Activated CD8-positive, alpha-beta T cell treated with anti-CD3 and anti-CD28 coated beads for 36 hours (primary cell): ENCODE results near the gene KCTD2. TPM values are rescaled to one million over a fixed set of nuclear protein-coding genes. Genes with fewer than 3 reads are reported as not detected.
A peak's percentile ranks its signal among the peaks of the same experiment; 100 is the strongest.

Experiments used
- ATAC-seq: fragments of 200-7000 bp; cut with Tn5 transposase; one replicate; pipeline ENCODE4 v1.10.0; 2021; ENCODE audit warnings: mild to moderate bottlenecking, moderate library complexity
- CTCF ChIA-PET: fragments of 350-600 bp; sonication (Branson Sonifier 250); formaldehyde crosslinking; loops from one replicate; lab custom pipeline; 2021; ENCODE audit warnings: antibody characterized with exemption; lab: Charles Lee
- POLR2A ChIA-PET: fragments of 350-600 bp; sonication (Branson Sonifier 250); formaldehyde crosslinking; loops from one replicate; lab custom pipeline; 2021; ENCODE audit warnings: antibody characterized with exemption; lab: Charles Lee
- DNase-seq: peaks from one replicate; pipeline ENCODE4 v3.0.0-alpha.2; 2020
- H3K27ac Mint-ChIP-seq: one replicate; pipeline ENCODE4 v1.8.0; 2021; ENCODE audit warnings: mild to moderate bottlenecking, mixed read lengths
- H3K27me3 Mint-ChIP-seq: one replicate; pipeline ENCODE4 v1.8.0; 2021; ENCODE audit warnings: mixed read lengths
- H3K36me3 Mint-ChIP-seq: one replicate; pipeline ENCODE4 v1.8.0; 2021; ENCODE audit warnings: low read depth, mixed read lengths
- H3K4me1 Mint-ChIP-seq: one replicate; pipeline ENCODE4 v1.8.0; 2021; ENCODE audit warnings: low read depth, mixed read lengths
- H3K4me3 Mint-ChIP-seq: one replicate; pipeline ENCODE4 v1.8.0; 2021; ENCODE audit warnings: mild to moderate bottlenecking, moderate library complexity, mixed read lengths
- H3K9me3 Mint-ChIP-seq: one replicate; pipeline ENCODE4 v1.8.0; 2021; ENCODE audit warnings: mixed read lengths
- CTCF ChIP-seq: fragments of 200-600 bp; IDR thresholded peaks from one replicate; pipeline ENCODE4 v1.8.0; 2022; ENCODE audit warnings: antibody characterized with exemption, mild to moderate bottlenecking
- intact Hi-C: fragments of 100-400 bp; cut with micrococcal nuclease; formaldehyde crosslinking; loops from one replicate; pipeline ENCODE4 v1.10.0; 2022
- total RNA-seq, 2 experiments: library from RNA; stranded (reverse); gene quantifications; one replicate each; pipeline ENCODE4 v1.2.3, GENCODE V29; 2021

KCTD2 gene
- total RNA-seq, 2 experiments from 2014 or later: 10.5 to 11.4 TPM

- Mint-ChIP-seq H3K27ac (peak within 1 kb of the TSS; percentile 90), H3K4me1 (peaks cover 32% of the 10 kb centered on the region), H3K36me3 (peaks cover 8% of the 10 kb centered on the region), H3K27me3 (no peaks in the 10 kb centered on the region), H3K9me3 (no peaks in the 10 kb centered on the region), H3K4me3 (peak within 1 kb of the TSS; percentile 87)
- CTCF ChIA-PET: interaction anchor here (0.6 to 1.6 kb wide), 5 partner anchors 22 to 149 kb away, joined by 3 to 5 read pairs (median 3); partner anchors contain the start of gene NT5C
- no peak for TF ChIP-seq CTCF
- intact Hi-C loops: loop anchor here (5.0 to 10.0 kb wide), 2 partner anchors 65 to 93 kb away; no protein-coding TSS in a partner anchor
- DNase-seq: peak; percentile 91
- ATAC-seq: peak; percentile 84
- POLR2A ChIA-PET: interaction anchor here (0.6 to 1.6 kb wide), 10 partner anchors 15 to 153 kb away, joined by 3 to 8 read pairs (median 4); partner anchors contain the start of genes MRPS7 and SLC16A5
Observed at GRCh38 chr17:75109407-75110233, 62.6 kb downstream of the KCTD2 start, which contains the start of gene ARMC7. Gene ARMC7 (plus strand): TSS chr17:75109969. CDS start chr17:75110289, 320 bp downstream.

- Mint-ChIP-seq H3K4me3 (peak overlapping the region; percentile 87), H3K4me1 (peaks cover 37% of the 10 kb centered on the region), H3K27me3 (no peaks in the 10 kb centered on the region), H3K9me3 (no peaks in the 10 kb centered on the region), H3K36me3 (peaks cover 11% of the 10 kb centered on the region), H3K27ac (peak overlapping the region; percentile 75)
- ChIA-PET CTCF (interaction anchor here (0.7 to 8.5 kb wide), 7 partner anchors 21 to 160 kb away, joined by 3 to 221 read pairs (median 3); partner anchors contain the start of genes MIF4GD, NT5C and NUP85), POLR2A (interaction anchor here (0.6 to 1.6 kb wide), 9 partner anchors 14 to 152 kb away, joined by 3 to 6 read pairs (median 4); partner anchors contain the start of gene MRPS7)
- ATAC-seq: no peak
- TF ChIP-seq CTCF: no peak
- intact Hi-C loops: loop anchor here (5.0 to 10.0 kb wide), 2 partner anchors 64 to 92 kb away; no protein-coding TSS in a partner anchor
- peak; percentile 44 for DNase-seq
Observed at GRCh38 chr17:75110234-75110937, 63.4 kb downstream of the KCTD2 start.

- CTCF ChIA-PET: interaction anchor here (0.6 to 8.5 kb wide), 9 partner anchors 13 to 159 kb away, joined by 3 to 221 read pairs (median 3); partner anchors contain the start of genes MIF4GD and NUP85
- H3K27ac Mint-ChIP-seq: peak overlapping the region; percentile 17
- ATAC-seq: no peak
- intact Hi-C loops: loop anchor here (5.0 to 10.0 kb wide), 2 partner anchors 63 to 90 kb away; no protein-coding TSS in a partner anchor
- H3K9me3 Mint-ChIP-seq: no peaks in the 10 kb centered on the region
- peaks cover 37% of the 10 kb centered on the region for H3K4me1 Mint-ChIP-seq
- no peaks in the 10 kb centered on the region for H3K27me3 Mint-ChIP-seq
- POLR2A ChIA-PET: interaction anchor here (0.6 to 3.8 kb wide), 6 partner anchors 18 to 154 kb away, joined by 3 to 40 read pairs (median 3); partner anchors contain the start of genes JPT1 and NT5C
- peak overlapping the region; percentile 22 for H3K4me3 Mint-ChIP-seq
- DNase-seq: no peak
- no peak for TF ChIP-seq CTCF
- peaks cover 11% of the 10 kb centered on the region for H3K36me3 Mint-ChIP-seq
Observed at GRCh38 chr17:75111777-75112335, 64.8 kb downstream of the KCTD2 start.

- DNase-seq (peak; percentile 97), ATAC-seq (peak; percentile 67)
- intact Hi-C loops: loop anchor here (5.0 to 10.0 kb wide), 2 partner anchors 61 to 88 kb away; no protein-coding TSS in a partner anchor
- Mint-ChIP-seq H3K27ac (peak overlapping the region; percentile 87), H3K27me3 (no peaks in the 10 kb centered on the region), H3K9me3 (no peaks in the 10 kb centered on the region), H3K4me1 (peaks cover 30% of the 10 kb centered on the region), H3K4me3 (peak overlapping the region; percentile 76), H3K36me3 (peaks cover 13% of the 10 kb centered on the region)
- ChIA-PET POLR2A (interaction anchor here (0.6 to 3.8 kb wide), 27 partner anchors 8 to 670 kb away, joined by 3 to 40 read pairs (median 4); partner anchors contain the start of genes ATP5PD, JPT1, KCTD2 and MIF4GD), CTCF (interaction anchor here (0.5 to 9.5 kb wide), 76 partner anchors 9 to 1830 kb away, joined by 3 to 221 read pairs (median 6); partner anchors contain the start of genes CDR2L, GGA3, HID1 and JPT1)
- TF ChIP-seq CTCF: peak; percentile 91
Observed at GRCh38 chr17:75113798-75114551, 67.0 kb downstream of the KCTD2 start.
